Transverse colon (tissue), 4 donors: ENCODE data around the gene SDK1. TPM values are rescaled to one million over a fixed set of nuclear protein-coding genes. Genes with fewer than 3 reads are reported as not detected.

Experiments used
- DNase-seq: peaks from one replicate; pipeline ENCODE4 v3.0.0-alpha.2; 2019
- H3K27ac ChIP-seq, 4 donors: fragments of 200-600 bp; sonication (generic); 2 replicates each; pipeline ENCODE4 v1.5.1; 2016 to 2018; ENCODE audit warnings: inconsistent platforms in 4 of 4
- H3K27me3 ChIP-seq: fragments of 200-600 bp; sonication (generic); 2 replicates; pipeline ENCODE4 v1.5.1; 2017; ENCODE audit warnings: inconsistent platforms
- H3K36me3 ChIP-seq, 4 donors: fragments of 200-600 bp; sonication (generic); 2 replicates each; pipeline ENCODE4 v1.5.1; 2017 to 2019; ENCODE audit warnings: inconsistent platforms in 4 of 4
- H3K4me1 ChIP-seq, 4 donors: fragments of 200-600 bp; sonication (generic); 2 replicates each; pipeline ENCODE4 v1.5.1; 2017 to 2020; ENCODE audit warnings: inconsistent platforms in 4 of 4
- H3K4me3 ChIP-seq, 4 donors: fragments of 200-600 bp; sonication (generic); 1 replicate in 1 of 4; 2 replicates in 3 of 4; pipeline versions ENCODE4 v1.5.1 to v1.6.1; 2017 to 2019; ENCODE audit warnings: inconsistent platforms in 4 of 4
- H3K9me3 ChIP-seq, 2 donors: fragments of 200-600 bp; sonication (generic); 2 replicates each; pipeline ENCODE4 v1.5.1; 2017 to 2019; ENCODE audit warnings: inconsistent platforms in 2 of 2
- CTCF ChIP-seq, 5 experiments: fragments of 200-600 bp in 3 of 5; fragments of 450-650 bp in 2 of 5; sonication (generic) in 3 of 5; IDR thresholded peaks; 1 replicate in 2 of 5; 2 replicates in 3 of 5; pipeline ENCODE4 v1.5.1; 2016 to 2017; ENCODE audit warnings: antibody characterized with exemption in 5 of 5, inconsistent platforms in 3 of 5, mild to moderate bottlenecking in 2 of 5, moderate library complexity in 1 of 5
- EP300 ChIP-seq: sonication (generic); formaldehyde crosslinking; IDR thresholded peaks from one replicate; pipeline ENCODE4 v1.6.1; 2017; ENCODE audit warnings: antibody characterized with exemption, low read depth
- POLR2A ChIP-seq: fragments of 450-650 bp; IDR thresholded peaks from one replicate; pipeline ENCODE4 v1.6.1; 2016; ENCODE audit warnings: antibody characterized with exemption, mild to moderate bottlenecking, moderate library complexity
- POLR2AphosphoS5 ChIP-seq, 3 donors: sonication (generic); formaldehyde crosslinking; IDR thresholded peaks; one replicate each; pipeline ENCODE4 v1.6.1; 2016; ENCODE audit warnings: antibody characterized with exemption in 3 of 3
- WGBS, 2 donors: methylation state at CpG; one replicate each; pipeline ENCODE4 v1.1.5; 2018; ENCODE audit warnings: low coverage in 1 of 2; 5-methylcytosine and 5-hydroxymethylcytosine counted together
- in situ Hi-C, 4 donors: fragments of 200-750 bp; cut with MboI; loops; one replicate each; pipeline versions ENCODE4 v1.15.0 to v1.15.1; 2017; ENCODE audit warnings: low sequenced_read_pairs in 3 of 4, low pct_ligation_motif_present in 1 of 4, low pct_unique_long_range_greater_than_20kb in 1 of 4
- intact Hi-C: fragments of 100-400 bp; cut with DNase I; formaldehyde crosslinking; loops from one replicate; pipeline ENCODE4 v1.15.1; 2023; ENCODE audit warnings: low total_unique reads
- total RNA-seq, 4 donors: library from RNA; depleted of rRNA; stranded (reverse); fragments of >200 nt; gene quantifications; one replicate each; pipeline ENCODE4 v1.1.0, GENCODE V29; 2016

Gene SDK1
- total RNA-seq, 4 donors from 2014 or later = 4.0 to 8.6 (median 5.4) TPM

DNA sequence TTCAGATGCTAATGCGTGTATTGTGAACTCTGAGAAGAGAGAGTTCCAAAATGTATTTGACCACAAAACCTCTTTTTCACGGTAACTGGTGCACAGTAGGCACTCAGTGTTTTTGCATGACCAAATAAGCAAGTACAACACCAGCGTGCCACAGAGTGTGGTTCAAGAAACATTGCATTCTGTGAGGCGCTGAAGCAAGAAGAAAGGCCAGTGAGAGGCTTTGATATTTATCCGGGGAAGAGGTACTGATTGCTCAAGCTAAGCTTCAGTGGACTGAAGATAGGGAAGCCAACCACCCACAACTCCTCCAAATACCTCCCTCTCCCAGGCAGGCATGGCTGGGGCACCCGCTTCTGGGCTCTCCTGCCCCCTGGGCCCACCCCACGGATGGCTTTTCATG, 611.2 kb downstream of the SDK1 start:
- Histone ChIP-seq H3K4me1 (no peaks in the 10 kb centered on the region), H3K27ac (no peak overlapping the region), H3K4me3 (no peak overlapping the region), H3K27me3 (no peaks in the 10 kb centered on the region), H3K9me3 (no peaks in the 10 kb centered on the region), H3K36me3 (no peaks in the 10 kb centered on the region)
- intact Hi-C loops = no loop called here
- DNase-seq = no peak
- no peak for TF ChIP-seq EP300
- no peak for TF ChIP-seq POLR2AphosphoS5 (IDR thresholded peaks at IDR 0.05)
- TF ChIP-seq POLR2A = no peak
- no peak for TF ChIP-seq CTCF (IDR thresholded peaks at IDR 0.05)
- 73 to 77% methylated on average over 3 to 7 of the region's 7 CpGs for WGBS, 2 donors
- in situ Hi-C loops = no loop called here

GRCh38 chr7:3914051-3914775, 613.2 kb downstream of the SDK1 start:
- Histone ChIP-seq H3K9me3 (no peaks in the 10 kb centered on the region), H3K27me3 (no peaks in the 10 kb centered on the region), H3K4me1 (no peaks in the 10 kb centered on the region), H3K36me3 (no peaks in the 10 kb centered on the region), H3K4me3 (no peak overlapping the region), H3K27ac (no peak overlapping the region)
- TF ChIP-seq EP300 = no peak
- WGBS, 2 donors = 76 to 79% methylated on average over 8 of the region's 8 CpGs
- intact Hi-C loops = no loop called here
- DNase-seq = no peak
- in situ Hi-C loops = no loop called here

- no peak overlapping the region for H3K4me3 ChIP-seq
- H3K9me3 ChIP-seq = no peaks in the 10 kb centered on the region
- H3K27me3 ChIP-seq = no peaks in the 10 kb centered on the region
- TF ChIP-seq EP300 (no peak), POLR2AphosphoS5 (IDR thresholded peaks at IDR 0.05) (no peak), POLR2A (no peak), CTCF (IDR thresholded peaks at IDR 0.05) (no peak)
- no peaks in the 10 kb centered on the region for H3K4me1 ChIP-seq
- no peak for DNase-seq
- H3K36me3 ChIP-seq = no peaks in the 10 kb centered on the region
- no peak overlapping the region for H3K27ac ChIP-seq
- in situ Hi-C loops = no loop called here
- WGBS, 2 donors = 73 to 75% methylated on average over 4 to 9 of the region's 9 CpGs
- intact Hi-C loops = no loop called here
Measured at GRCh38 chr7:3915337-3915878, 614.4 kb downstream of the SDK1 start.

DNA sequence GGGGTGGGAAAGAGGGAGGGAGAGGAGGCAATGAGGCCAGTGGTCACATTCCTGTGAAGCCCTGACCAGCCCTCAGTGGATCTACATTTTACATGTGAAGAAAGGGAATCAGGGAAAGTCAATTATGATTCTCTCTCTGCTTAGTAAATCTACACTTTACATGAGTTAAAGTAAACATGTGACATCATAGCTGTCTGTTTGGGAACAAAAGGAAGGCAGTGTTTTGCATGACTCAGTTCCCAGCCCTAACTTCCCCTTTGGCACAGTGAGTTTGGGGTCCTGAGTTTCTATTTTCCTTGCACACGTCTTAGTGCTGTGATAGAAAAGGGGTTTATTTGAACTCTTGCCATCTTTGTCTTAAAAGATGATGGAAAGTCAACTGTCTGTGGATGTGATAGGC, 615.1 kb downstream of the SDK1 start:
- H3K4me3 ChIP-seq = no peak overlapping the region
- DNase-seq = no peak
- H3K36me3 ChIP-seq = no peaks in the 10 kb centered on the region
- H3K27ac ChIP-seq = no peak overlapping the region
- in situ Hi-C loops = no loop called here
- TF ChIP-seq CTCF (IDR thresholded peaks at IDR 0.05) (no peak), EP300 (no peak), POLR2AphosphoS5 (IDR thresholded peaks at IDR 0.05) (no peak), POLR2A (no peak)
- H3K27me3 ChIP-seq = no peaks in the 10 kb centered on the region
- 32 to 43% methylated on average over 1 of the region's 1 CpG for WGBS, 2 donors
- no peaks in the 10 kb centered on the region for H3K4me1 ChIP-seq
- intact Hi-C loops = no loop called here
- no peaks in the 10 kb centered on the region for H3K9me3 ChIP-seq

DNA sequence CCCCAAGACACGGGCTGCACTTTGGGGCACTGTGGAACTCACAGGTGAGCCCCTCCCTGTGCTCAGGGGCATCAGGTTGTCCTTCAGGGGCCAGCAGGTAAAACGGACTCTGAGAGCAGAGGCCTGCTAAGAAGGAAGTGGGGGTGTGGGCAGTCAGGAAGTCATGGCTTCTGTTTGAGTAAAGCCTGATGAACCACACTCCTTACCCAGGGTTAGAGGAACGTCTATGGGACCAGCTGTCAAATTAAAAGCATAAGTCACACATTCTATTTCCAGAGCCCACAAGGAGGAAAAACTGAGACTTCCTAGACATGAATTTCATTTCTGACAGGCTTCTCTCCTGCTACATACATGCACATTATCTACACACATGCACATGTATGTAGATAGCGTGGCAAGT, 616.4 kb downstream of the SDK1 start:
- no peak for DNase-seq
- intact Hi-C loops (no loop called here), in situ Hi-C loops (no loop called here)
- no peaks in the 10 kb centered on the region for H3K27me3 ChIP-seq
- H3K4me1 ChIP-seq = no peaks in the 10 kb centered on the region
- H3K4me3 ChIP-seq = no peak overlapping the region
- WGBS, 2 donors = 57 to 100% methylated on average over 1 to 4 of the region's 4 CpGs
- H3K27ac ChIP-seq = no peak overlapping the region
- TF ChIP-seq POLR2AphosphoS5 (IDR thresholded peaks at IDR 0.05) (no peak), CTCF (IDR thresholded peaks at IDR 0.05) (no peak), EP300 (no peak)
- no peaks in the 10 kb centered on the region for H3K9me3 ChIP-seq
- no peaks in the 10 kb centered on the region for H3K36me3 ChIP-seq
